Mesendoderm (in vitro differentiated cells): Measurements from ENCODE around the gene CHADL.

Source experiments
- DNase-seq: peaks from one replicate; pipeline ENCODE4 v3.0.0; 2013
- H2AK5ac ChIP-seq: 2 replicates; pipeline ENCODE4 v1.6.1; 2013; ENCODE audit warnings: low read length, inconsistent platforms
- H2BK120ac ChIP-seq: 2 replicates; pipeline ENCODE4 v1.6.1; 2013; ENCODE audit warnings: low read depth, mild to moderate bottlenecking, low read length, moderate library complexity, mixed read lengths
- H2BK15ac ChIP-seq: replicated peaks from 2 replicates; pipeline ENCODE4 v1.6.1; 2013; ENCODE audit warnings: low read depth, mild to moderate bottlenecking, moderate library complexity
- H2BK5ac ChIP-seq: 2 replicates; pipeline ENCODE4 v1.6.1; 2013; ENCODE audit warnings: low read length, inconsistent platforms
- H3K18ac ChIP-seq: 2 replicates; pipeline ENCODE4 v1.6.1; 2013; ENCODE audit warnings: mild to moderate bottlenecking, low read length, mixed read lengths
- H3K23ac ChIP-seq: one replicate; pipeline ENCODE4 v1.6.1; 2013; ENCODE audit warnings: low read length
- H3K27ac ChIP-seq: 2 replicates; pipeline ENCODE4 v1.5.1; 2013; ENCODE audit warnings: low read depth, mild to moderate bottlenecking, inconsistent platforms, low read length, moderate library complexity
- H3K27me3 ChIP-seq: 2 replicates; pipeline ENCODE4 v1.6.1; 2013; ENCODE audit warnings: low read length, control low read depth, mild to moderate bottlenecking, inconsistent platforms; ENCODE audit not compliant: insufficient read depth, poor library complexity
- H3K36me3 ChIP-seq: 2 replicates; pipeline ENCODE4 v1.6.1; 2013; ENCODE audit warnings: low read length, inconsistent platforms; ENCODE audit not compliant: control insufficient read depth, insufficient read depth
- H3K4ac ChIP-seq: one replicate; pipeline ENCODE4 v1.6.1; 2013; ENCODE audit warnings: low read depth, mild to moderate bottlenecking, low read length, moderate library complexity
- H3K4me1 ChIP-seq: 2 replicates; pipeline ENCODE4 v1.6.1; 2013; ENCODE audit warnings: low read depth, low read length, inconsistent platforms; ENCODE audit not compliant: control insufficient read depth
- H3K4me2 ChIP-seq: 2 replicates; pipeline ENCODE4 v1.6.1; 2013; ENCODE audit warnings: low read length
- H3K4me3 ChIP-seq: 2 replicates; pipeline ENCODE4 v1.5.1; 2013; ENCODE audit warnings: mild to moderate bottlenecking, low read length
- H3K56ac ChIP-seq: one replicate; pipeline ENCODE4 v1.6.1; 2013; ENCODE audit warnings: low read length
- H3K79me1 ChIP-seq: 2 replicates; pipeline ENCODE4 v1.6.1; 2013; ENCODE audit warnings: low read length, inconsistent platforms
- H3K79me2 ChIP-seq: 2 replicates; pipeline ENCODE4 v1.6.1; 2013; ENCODE audit warnings: mild to moderate bottlenecking, low read length; ENCODE audit not compliant: control insufficient read depth, insufficient read depth
- H3K9ac ChIP-seq: 2 replicates; pipeline ENCODE4 v1.6.1; 2013; ENCODE audit warnings: low read length, inconsistent platforms
- H4K5ac ChIP-seq: one replicate; pipeline ENCODE4 v1.6.1; 2013; ENCODE audit warnings: low read length
- H4K8ac ChIP-seq: one replicate; pipeline ENCODE4 v1.6.1; 2013; ENCODE audit warnings: low read depth, mild to moderate bottlenecking, control low read depth, low read length, moderate library complexity
- WGBS: extraction: QIAGEN DNeasy Blood & Tissue Kit; methylation state at CpG from one replicate; pipeline ENCODE4 v1.1.7; 2013; ENCODE audit warnings: low lambda C conversion rate, missing lambda C conversion rate; ENCODE audit not compliant: insufficient coverage; ENCODE audit errors: extremely low coverage; 5-methylcytosine and 5-hydroxymethylcytosine counted together

Gene CHADL

DNA sequence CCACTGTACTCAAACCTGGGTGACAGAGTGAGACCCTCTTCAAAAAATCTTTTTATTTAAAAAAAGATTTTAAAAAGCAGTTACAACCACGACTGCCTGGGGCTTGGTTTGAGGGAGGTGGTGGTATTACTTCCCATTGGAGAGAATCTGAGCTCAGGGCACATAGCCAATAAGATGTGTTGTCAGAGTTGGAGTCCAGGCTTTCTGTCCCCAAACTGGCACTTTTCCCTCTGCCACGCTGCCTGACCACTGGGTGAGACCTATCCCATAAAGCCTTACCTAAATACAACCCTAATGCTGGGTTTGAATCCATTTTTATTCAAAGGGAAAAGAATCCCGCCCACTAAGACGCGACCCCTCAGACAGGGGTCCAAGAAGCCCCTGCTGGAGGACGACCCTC is 11.5 kb downstream of the CHADL start:
- Histone ChIP-seq H3K79me1 (no peaks in the 10 kb centered on the region), H3K4me1 (no peaks in the 10 kb centered on the region), H3K79me2 (no peaks in the 10 kb centered on the region), H3K27ac (no peak overlapping the region), H2BK15ac (no peak overlapping the region), H3K9ac (no peak overlapping the region), H2AK5ac (no peak overlapping the region), H2BK5ac (no peak overlapping the region), H2BK120ac (no peak overlapping the region), H3K56ac (no peak overlapping the region), H3K27me3 (no peaks in the 10 kb centered on the region), H3K4me3 (no peak overlapping the region), H4K8ac (no peak overlapping the region), H4K5ac (no peak overlapping the region), H3K23ac (no peak overlapping the region), H3K4me2 (no peak overlapping the region), H3K36me3 (peaks cover 5% of the 10 kb centered on the region), H3K18ac (no peak overlapping the region), H3K4ac (no peak overlapping the region)
- DNase-seq: no peak
- no CpG with 5 or more reads among the region's 6 CpGs for WGBS

GRCh38 chr22:41226723-41227655 is 13.7 kb downstream of the CHADL start:
- H4K8ac ChIP-seq: no peak overlapping the region
- no peak overlapping the region for H2BK120ac ChIP-seq
- no peak overlapping the region for H3K27ac ChIP-seq
- DNase-seq: no peak
- WGBS: no CpG with 5 or more reads among the region's 26 CpGs
- H3K23ac ChIP-seq: peak overlapping the region; percentile 24
- H3K4me1 ChIP-seq: no peaks in the 10 kb centered on the region
- H4K5ac ChIP-seq: no peak overlapping the region
- H3K4ac ChIP-seq: no peak overlapping the region
- no peak overlapping the region for H3K4me2 ChIP-seq
- H3K79me1 ChIP-seq: no peaks in the 10 kb centered on the region
- H3K18ac ChIP-seq: no peak overlapping the region
- H2AK5ac ChIP-seq: no peak overlapping the region
- no peaks in the 10 kb centered on the region for H3K27me3 ChIP-seq
- no peak overlapping the region for H3K56ac ChIP-seq
- H3K9ac ChIP-seq: no peak overlapping the region
- H2BK15ac ChIP-seq: no peak overlapping the region
- H3K79me2 ChIP-seq: no peaks in the 10 kb centered on the region
- H3K4me3 ChIP-seq: no peak overlapping the region
- H3K36me3 ChIP-seq: peaks cover 5% of the 10 kb centered on the region
- H2BK5ac ChIP-seq: no peak overlapping the region

GRCh38 chr22:41223535-41223934 is 17.2 kb downstream of the CHADL start:
- no peak overlapping the region for H2AK5ac ChIP-seq
- H3K4ac ChIP-seq: no peak overlapping the region
- no peak overlapping the region for H3K23ac ChIP-seq
- no peak overlapping the region for H2BK120ac ChIP-seq
- no peak overlapping the region for H4K8ac ChIP-seq
- H3K27me3 ChIP-seq: no peaks in the 10 kb centered on the region
- H3K79me1 ChIP-seq: no peaks in the 10 kb centered on the region
- H3K36me3 ChIP-seq: peaks cover 11% of the 10 kb centered on the region
- no peak overlapping the region for H3K4me2 ChIP-seq
- no peak overlapping the region for H3K4me3 ChIP-seq
- no peak overlapping the region for H3K18ac ChIP-seq
- DNase-seq: no peak
- no peaks in the 10 kb centered on the region for H3K4me1 ChIP-seq
- H2BK15ac ChIP-seq: no peak overlapping the region
- no peak overlapping the region for H3K27ac ChIP-seq
- H3K56ac ChIP-seq: no peak overlapping the region
- no peaks in the 10 kb centered on the region for H3K79me2 ChIP-seq
- H3K9ac ChIP-seq: no peak overlapping the region
- H2BK5ac ChIP-seq: no peak overlapping the region
- no CpG with 5 or more reads among the region's 7 CpGs for WGBS
- no peak overlapping the region for H4K5ac ChIP-seq

DNA sequence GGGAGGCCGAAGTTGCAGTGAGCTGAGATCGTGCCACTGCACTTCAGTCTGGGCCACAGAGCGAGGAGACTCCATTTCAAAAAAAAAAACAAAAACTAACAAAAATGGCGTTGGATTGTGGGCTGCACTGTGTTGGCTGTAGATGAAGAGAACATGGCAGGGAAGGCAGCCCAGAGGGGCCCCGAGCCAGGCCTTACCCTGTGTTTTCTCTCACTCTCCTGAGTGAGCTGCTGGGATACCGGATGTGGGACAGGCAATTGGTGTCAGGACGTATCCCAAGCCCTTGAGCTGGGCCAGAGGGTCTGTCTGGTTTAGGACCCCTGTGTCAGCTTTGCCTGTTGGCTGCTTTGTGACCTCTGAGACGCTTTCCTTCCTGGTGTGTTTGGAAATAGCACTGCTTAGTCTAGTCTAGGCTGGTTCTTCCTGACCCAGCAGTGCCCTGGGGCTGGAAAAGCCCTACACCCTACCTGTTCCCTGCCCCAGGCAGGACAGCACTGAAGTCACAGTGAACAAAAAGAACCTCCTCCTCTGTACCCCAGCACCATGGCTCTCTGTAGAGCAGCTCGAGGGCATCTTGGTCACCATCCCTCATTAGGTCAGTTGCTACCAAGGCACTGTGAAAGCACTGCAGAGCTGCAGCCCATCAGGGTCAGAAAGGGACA is 17.8 kb downstream of the CHADL start:
- Histone ChIP-seq H3K4me1 (no peaks in the 10 kb centered on the region), H3K9ac (no peak overlapping the region), H3K79me2 (no peaks in the 10 kb centered on the region), H3K36me3 (peaks cover 11% of the 10 kb centered on the region), H2BK120ac (no peak overlapping the region), H3K23ac (no peak overlapping the region), H2BK15ac (no peak overlapping the region), H3K4me2 (no peak overlapping the region), H3K4ac (no peak overlapping the region), H2AK5ac (no peak overlapping the region), H3K18ac (no peak overlapping the region), H3K56ac (no peak overlapping the region), H3K79me1 (no peaks in the 10 kb centered on the region), H4K8ac (no peak overlapping the region), H4K5ac (no peak overlapping the region), H3K27me3 (no peaks in the 10 kb centered on the region), H2BK5ac (no peak overlapping the region), H3K27ac (no peak overlapping the region), H3K4me3 (no peak overlapping the region)
- no peak for DNase-seq
- no CpG with 5 or more reads among the region's 9 CpGs for WGBS

- no peaks in the 10 kb centered on the region for H3K4me1 ChIP-seq
- H2BK15ac ChIP-seq: no peak overlapping the region
- no peaks in the 10 kb centered on the region for H3K27me3 ChIP-seq
- no peak overlapping the region for H4K5ac ChIP-seq
- no peak overlapping the region for H3K27ac ChIP-seq
- H3K56ac ChIP-seq: peak overlapping the region; percentile 49
- H3K23ac ChIP-seq: no peak overlapping the region
- H3K9ac ChIP-seq: no peak overlapping the region
- no peak overlapping the region for H3K18ac ChIP-seq
- no peak overlapping the region for H2BK120ac ChIP-seq
- DNase-seq: peak; percentile 66
- H4K8ac ChIP-seq: no peak overlapping the region
- no peak overlapping the region for H3K4me2 ChIP-seq
- peaks cover 12% of the 10 kb centered on the region for H3K36me3 ChIP-seq
- no peak overlapping the region for H2BK5ac ChIP-seq
- H3K4ac ChIP-seq: no peak overlapping the region
- no CpG with 5 or more reads among the region's 16 CpGs for WGBS
- H2AK5ac ChIP-seq: no peak overlapping the region
- no peak overlapping the region for H3K4me3 ChIP-seq
- no peaks in the 10 kb centered on the region for H3K79me2 ChIP-seq
- no peaks in the 10 kb centered on the region for H3K79me1 ChIP-seq
Observed at GRCh38 chr22:41217553-41218157, 23.1 kb downstream of the CHADL start.
